ENCODE data around the gene COL4A6.

Gene COL4A6

DNA sequence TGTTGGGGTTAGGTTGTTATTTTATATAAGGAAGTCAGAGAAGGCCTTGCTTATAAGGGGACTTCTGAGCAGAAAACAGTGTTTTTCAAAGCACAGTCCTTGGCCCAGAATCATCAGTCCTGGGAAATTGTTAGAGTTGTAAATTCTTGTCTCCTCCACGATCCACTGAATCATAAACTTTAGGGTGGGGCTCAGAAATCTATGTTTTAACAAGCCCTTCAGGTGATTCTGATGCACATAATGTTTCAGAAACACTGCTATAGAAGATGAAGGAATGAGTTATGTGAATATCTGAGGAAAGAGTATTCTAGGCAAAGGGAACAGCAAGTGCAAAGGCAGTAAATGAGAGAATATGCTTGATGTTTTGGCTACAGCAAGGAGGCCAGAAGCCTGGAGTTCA lies 121.8 kb downstream of the COL4A6 start:
- DNase-seq (ENCODE audit: low spot score), result no peak
- TF ChIP-seq, protein P1, sequence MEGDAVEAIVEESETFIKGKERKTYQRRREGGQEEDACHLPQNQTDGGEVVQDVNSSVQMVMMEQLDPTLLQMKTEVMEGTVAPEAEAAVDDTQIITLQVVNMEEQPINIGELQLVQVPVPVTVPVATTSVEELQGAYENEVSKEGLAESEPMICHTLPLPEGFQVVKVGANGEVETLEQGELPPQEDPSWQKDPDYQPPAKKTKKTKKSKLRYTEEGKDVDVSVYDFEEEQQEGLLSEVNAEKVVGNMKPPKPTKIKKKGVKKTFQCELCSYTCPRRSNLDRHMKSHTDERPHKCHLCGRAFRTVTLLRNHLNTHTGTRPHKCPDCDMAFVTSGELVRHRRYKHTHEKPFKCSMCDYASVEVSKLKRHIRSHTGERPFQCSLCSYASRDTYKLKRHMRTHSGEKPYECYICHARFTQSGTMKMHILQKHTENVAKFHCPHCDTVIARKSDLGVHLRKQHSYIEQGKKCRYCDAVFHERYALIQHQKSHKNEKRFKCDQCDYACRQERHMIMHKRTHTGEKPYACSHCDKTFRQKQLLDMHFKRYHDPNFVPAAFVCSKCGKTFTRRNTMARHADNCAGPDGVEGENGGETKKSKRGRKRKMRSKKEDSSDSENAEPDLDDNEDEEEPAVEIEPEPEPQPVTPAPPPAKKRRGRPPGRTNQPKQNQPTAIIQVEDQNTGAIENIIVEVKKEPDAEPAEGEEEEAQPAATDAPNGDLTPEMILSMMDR (IDR thresholded peaks at IDR 0.05; ENCODE audit: extremely low read depth, insufficient read depth, missing control alignments), result no peak
- in situ Hi-C loops (cut with MboI; ENCODE audit: low pct_unique_long_range_greater_than_20kb, low sequenced_read_pairs, unreplicated experiment), result no loop called here

DNA sequence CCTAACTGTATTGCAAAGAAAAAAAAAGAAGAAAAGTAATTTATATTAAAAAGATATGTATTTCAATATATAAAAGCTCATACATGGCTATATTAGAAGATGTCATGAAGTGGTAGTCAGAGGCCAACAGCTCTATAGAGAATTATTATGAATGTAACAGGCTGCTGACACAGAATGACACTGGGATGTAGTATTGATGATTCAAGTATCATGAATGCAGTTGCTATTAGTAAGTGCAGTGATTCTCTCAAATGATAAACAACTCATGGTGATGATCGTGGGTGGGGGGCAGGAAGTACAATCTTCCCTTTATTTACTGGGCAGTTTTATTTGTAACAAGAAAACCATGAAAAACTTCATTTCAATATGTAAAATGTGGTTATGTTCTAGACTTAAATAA lies 124.6 kb downstream of the COL4A6 start:
- in situ Hi-C loops (cut with MboI; ENCODE audit: low pct_unique_long_range_greater_than_20kb, low sequenced_read_pairs, unreplicated experiment), result no loop called here
- TF ChIP-seq, protein P1 (IDR thresholded peaks at IDR 0.05; ENCODE audit: extremely low read depth, insufficient read depth, missing control alignments), result no peak
- DNase-seq (ENCODE audit: low spot score), result no peak

- TF ChIP-seq, protein P1 (IDR thresholded peaks at IDR 0.05; ENCODE audit: extremely low read depth, insufficient read depth, missing control alignments), result no peak
- in situ Hi-C loops (cut with MboI; ENCODE audit: low pct_unique_long_range_greater_than_20kb, low sequenced_read_pairs, unreplicated experiment), result no loop called here
- no peak for DNase-seq (ENCODE audit: low spot score)
Measured at GRCh38 chrX:108312957-108313356, 125.3 kb downstream of the COL4A6 start.

GRCh38 chrX:108312011-108312410 lies 126.2 kb downstream of the COL4A6 start:
- TF ChIP-seq, protein P1 (IDR thresholded peaks at IDR 0.05; ENCODE audit: extremely low read depth, insufficient read depth, missing control alignments), result no peak
- in situ Hi-C loops (cut with MboI; ENCODE audit: low pct_unique_long_range_greater_than_20kb, low sequenced_read_pairs, unreplicated experiment), result no loop called here
- DNase-seq (ENCODE audit: low spot score), result no peak

GRCh38 chrX:108310506-108310905 lies 127.7 kb downstream of the COL4A6 start:
- DNase-seq (ENCODE audit: low spot score), result no peak
- in situ Hi-C loops (cut with MboI; ENCODE audit: low pct_unique_long_range_greater_than_20kb, low sequenced_read_pairs, unreplicated experiment), result no loop called here

GRCh38 chrX:108309144-108309543 lies 129.1 kb downstream of the COL4A6 start:
- in situ Hi-C loops (cut with MboI; ENCODE audit: low pct_unique_long_range_greater_than_20kb, low sequenced_read_pairs, unreplicated experiment), result no loop called here
- TF ChIP-seq, protein P1 (IDR thresholded peaks at IDR 0.05; ENCODE audit: extremely low read depth, insufficient read depth, missing control alignments), result no peak
- DNase-seq (ENCODE audit: low spot score), result no peak

More at GRCh38 chrX:108310506-108310905, 127.7 kb downstream of the COL4A6 start:
- TF ChIP-seq, protein P1 (IDR thresholded peaks at IDR 0.05; ENCODE audit: extremely low read depth, insufficient read depth, missing control alignments), result no peak

Measured in GM13977 (cell line).